GM10266 (cell line): ENCODE results near the gene GRK5.

Experiments used
- DNase-seq: peaks from one replicate; pipeline ENCODE4 v3.0.0; 2012; ENCODE audit errors: extremely low spot score
- TF ChIP-seq, protein P1 (sequence below): IDR thresholded peaks from 2 replicates; pipeline ENCODE4 v1.5.1; 2012; ENCODE audit warnings: mild to moderate bottlenecking, low read depth; ENCODE audit not compliant: control insufficient read depth, insufficient read depth; ENCODE audit errors: missing control alignments

GRK5 gene

DNA sequence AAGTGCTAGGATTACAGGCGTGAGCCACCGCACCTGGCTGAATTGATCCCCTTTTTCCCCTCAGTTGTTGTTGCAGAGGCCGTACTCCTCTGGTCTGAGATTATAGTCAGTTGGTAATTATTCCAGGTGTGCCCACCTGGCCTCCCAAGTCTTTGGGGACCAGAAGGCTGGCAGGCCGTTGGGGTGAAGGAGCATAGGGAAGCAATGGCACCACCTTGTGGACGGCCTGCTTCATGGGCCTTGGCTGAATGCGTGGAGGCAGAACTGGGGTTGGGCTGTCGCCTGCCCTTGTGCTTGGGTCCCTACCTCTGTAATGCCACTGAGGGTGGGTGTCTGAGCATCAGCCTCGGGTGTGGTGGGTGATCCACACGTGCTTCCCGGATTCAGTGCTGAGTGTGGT is 209.5 kb downstream of the GRK5 start:
- peak; percentile 90 for DNase-seq
- TF ChIP-seq, protein P1, sequence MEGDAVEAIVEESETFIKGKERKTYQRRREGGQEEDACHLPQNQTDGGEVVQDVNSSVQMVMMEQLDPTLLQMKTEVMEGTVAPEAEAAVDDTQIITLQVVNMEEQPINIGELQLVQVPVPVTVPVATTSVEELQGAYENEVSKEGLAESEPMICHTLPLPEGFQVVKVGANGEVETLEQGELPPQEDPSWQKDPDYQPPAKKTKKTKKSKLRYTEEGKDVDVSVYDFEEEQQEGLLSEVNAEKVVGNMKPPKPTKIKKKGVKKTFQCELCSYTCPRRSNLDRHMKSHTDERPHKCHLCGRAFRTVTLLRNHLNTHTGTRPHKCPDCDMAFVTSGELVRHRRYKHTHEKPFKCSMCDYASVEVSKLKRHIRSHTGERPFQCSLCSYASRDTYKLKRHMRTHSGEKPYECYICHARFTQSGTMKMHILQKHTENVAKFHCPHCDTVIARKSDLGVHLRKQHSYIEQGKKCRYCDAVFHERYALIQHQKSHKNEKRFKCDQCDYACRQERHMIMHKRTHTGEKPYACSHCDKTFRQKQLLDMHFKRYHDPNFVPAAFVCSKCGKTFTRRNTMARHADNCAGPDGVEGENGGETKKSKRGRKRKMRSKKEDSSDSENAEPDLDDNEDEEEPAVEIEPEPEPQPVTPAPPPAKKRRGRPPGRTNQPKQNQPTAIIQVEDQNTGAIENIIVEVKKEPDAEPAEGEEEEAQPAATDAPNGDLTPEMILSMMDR: peak; percentile 85

DNA sequence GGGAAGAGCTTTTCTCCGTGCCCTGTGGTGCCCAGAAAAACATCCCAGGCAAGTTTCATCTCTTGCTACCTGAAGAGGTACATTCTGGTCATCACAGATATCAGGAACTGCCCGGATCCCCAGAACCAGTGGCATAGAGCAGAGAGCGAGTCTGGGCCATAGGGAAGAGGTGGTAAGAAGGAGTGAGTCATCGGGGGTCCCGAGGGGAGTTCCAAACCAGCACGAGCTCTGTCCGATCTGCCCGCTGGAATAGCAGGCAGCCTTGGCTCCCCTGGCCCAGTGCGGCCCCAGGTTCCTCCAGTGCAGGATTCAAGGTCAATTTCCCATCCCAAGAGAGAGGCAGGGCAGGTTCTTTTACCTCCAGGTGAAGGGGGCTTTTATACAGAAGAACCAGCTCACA is 210.5 kb downstream of the GRK5 start:
- TF ChIP-seq, protein P1: no peak
- DNase-seq: no peak

DNA sequence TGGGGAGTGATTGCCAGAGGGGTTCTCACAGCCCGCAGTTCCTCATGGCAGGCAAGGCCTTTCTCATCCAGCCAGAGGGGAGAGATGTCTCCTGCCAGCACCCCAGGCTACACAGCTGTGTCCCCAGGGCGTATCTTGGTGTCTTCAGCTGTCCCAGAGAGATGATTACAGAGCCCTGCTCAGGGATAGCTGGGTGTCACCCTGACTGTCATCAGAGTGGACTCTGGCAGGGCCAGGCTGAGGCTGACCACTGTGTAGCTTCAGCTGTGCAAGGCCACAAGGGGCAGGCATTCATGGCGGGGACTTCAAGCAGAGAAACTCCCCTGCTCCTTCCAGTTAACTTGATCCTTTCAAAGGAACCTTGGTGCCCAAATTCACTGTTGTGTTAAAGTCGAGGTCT is 211.0 kb downstream of the GRK5 start:
- TF ChIP-seq, protein P1: no peak
- no peak for DNase-seq

DNA sequence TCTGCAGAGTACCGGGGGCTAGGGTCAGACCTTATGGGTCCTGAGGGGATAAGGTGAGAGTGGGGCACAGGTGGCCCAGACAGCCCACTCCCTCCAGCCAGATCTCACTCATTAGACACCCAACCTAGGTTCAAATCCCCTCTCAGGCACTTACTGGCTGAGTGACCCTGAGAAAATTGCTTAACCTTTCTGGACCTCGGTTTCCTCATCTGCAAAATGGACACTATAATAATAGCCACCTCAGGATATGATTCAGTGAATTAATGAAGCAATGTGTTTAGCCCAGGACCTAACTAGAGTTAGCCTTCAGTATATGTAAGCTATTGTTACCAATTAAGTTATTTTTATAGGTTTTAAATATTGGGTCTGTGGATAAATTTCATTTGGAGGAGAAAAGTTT is 212.6 kb downstream of the GRK5 start:
- TF ChIP-seq, protein P1: no peak
- no peak for DNase-seq

DNA sequence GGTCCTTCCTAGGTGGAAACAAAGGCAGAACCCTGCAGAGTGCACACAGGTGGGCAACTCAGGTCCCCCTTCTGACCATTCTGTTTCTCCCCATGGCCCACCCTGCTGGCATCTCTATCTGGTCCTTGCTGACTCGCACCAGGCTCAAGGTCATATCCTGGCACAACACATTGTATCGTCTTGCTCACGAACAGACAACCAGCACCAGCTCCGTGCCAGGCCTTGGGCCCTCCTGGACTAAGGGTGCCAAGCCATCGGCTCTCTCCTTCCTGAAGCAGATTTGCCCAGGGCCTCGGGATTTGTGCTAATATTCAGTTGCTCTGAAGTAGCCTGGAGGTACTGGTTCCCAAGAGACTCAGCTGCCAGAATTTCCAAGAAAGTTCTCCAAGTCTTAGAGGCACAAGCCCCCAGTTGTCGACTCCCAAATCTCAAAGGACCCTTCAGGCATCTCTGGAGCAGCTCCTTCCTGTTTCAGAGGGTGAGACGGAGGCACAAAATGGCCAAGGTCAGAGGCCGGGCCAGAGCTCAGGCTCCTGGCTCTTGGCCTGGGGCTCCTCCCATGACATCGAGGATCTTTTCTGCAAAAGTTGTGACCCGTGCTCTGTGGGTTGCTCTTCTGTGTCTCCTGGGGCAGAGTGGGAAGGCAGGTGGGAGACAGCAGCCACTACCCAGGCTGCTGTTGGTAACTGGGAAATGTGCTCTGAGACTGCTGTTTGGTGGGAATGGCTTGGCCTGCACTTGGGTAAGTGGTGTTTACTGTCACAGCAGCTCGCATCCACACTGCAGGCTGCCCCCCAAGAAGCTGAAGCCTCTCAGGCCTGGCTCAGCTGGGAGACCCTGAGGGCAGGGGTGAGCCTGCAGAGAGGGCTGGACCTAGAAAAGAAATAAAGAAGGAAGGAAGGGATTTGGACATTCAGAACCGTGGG is 213.8 kb downstream of the GRK5 start:
- TF ChIP-seq, protein P1: no peak
- DNase-seq: no peak

DNA sequence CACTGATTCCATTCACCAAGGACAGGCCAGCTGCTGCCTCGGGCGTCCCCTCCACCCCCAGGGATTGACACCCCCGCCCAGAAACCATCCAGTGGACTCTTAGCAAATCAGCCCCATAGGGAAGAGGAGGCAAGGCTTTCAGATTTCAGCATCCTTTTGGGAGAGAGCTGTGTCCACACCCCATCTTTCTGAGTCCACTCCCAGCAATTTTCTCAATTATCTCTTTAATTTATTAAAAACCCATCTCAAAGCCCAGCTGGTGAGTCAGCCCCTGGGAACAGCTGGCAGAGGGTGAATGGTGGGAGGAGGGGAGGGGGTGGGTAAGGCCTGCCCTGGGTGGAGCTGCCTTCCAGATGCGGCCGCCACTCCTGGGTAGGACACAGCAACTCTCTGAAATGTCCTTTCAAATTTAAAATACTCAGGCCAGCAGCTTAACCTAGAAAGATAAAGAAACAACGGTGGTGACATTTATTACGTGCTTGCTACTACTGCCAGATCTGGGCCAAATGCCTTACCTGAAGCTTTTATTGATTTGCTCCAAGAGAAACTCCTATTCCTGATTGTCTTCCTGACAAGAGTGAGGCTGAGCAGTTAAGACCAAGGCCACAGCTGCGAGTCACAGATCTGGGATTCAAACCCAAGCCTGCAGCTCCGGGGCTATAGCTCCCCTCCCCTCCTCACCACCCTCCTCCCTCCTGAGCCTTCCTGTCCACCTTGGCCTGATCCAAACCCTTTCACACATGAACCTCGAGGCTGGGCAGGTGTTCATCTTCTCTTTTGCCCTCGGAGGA is 214.7 kb downstream of the GRK5 start:
- TF ChIP-seq, protein P1: no peak
- no peak for DNase-seq
